Neural progenitor cell (in vitro differentiated cells): Measurements from ENCODE around the gene GPR143. TPM values are rescaled to one million over a fixed set of nuclear protein-coding genes. Genes with fewer than 3 reads are reported as not detected.

ENCODE experiments used
- DNase-seq: peaks from one replicate; pipeline ENCODE4 v3.0.0-alpha.2; 2016; ENCODE audit warnings: low spot score
- H2AFZ ChIP-seq: fragments of 200-600 bp; sonication (generic); replicated peaks from 2 replicates; pipeline ENCODE4 v1.6.1; 2016; ENCODE audit warnings: antibody characterized with exemption
- H3F3A ChIP-seq: fragments of 200-600 bp; sonication (generic); 2 replicates; pipeline ENCODE4 v1.6.1; 2016; ENCODE audit warnings: antibody characterized with exemption, low read depth
- H3K27ac ChIP-seq: fragments of 200-600 bp; sonication (generic); 2 replicates; pipeline ENCODE4 v1.5.1; 2016; ENCODE audit warnings: mild to moderate bottlenecking
- H3K27me3 ChIP-seq: fragments of 200-600 bp; sonication (generic); 2 replicates; pipeline ENCODE4 v1.6.1; 2016; ENCODE audit warnings: mild to moderate bottlenecking, moderate library complexity
- H3K36me3 ChIP-seq: fragments of 200-600 bp; sonication (generic); 2 replicates; pipeline ENCODE4 v1.5.1; 2016
- H3K4me1 ChIP-seq: fragments of 200-600 bp; sonication (generic); 2 replicates; pipeline ENCODE4 v1.6.1; 2016; ENCODE audit warnings: mixed run types
- H3K4me2 ChIP-seq: fragments of 200-600 bp; sonication (generic); 2 replicates; pipeline ENCODE4 v1.6.1; 2016
- H3K4me3 ChIP-seq: fragments of 200-600 bp; sonication (generic); 2 replicates; pipeline ENCODE4 v1.5.1; 2016
- H3K79me2 ChIP-seq: fragments of 200-600 bp; sonication (generic); 2 replicates; pipeline ENCODE4 v1.6.1; 2016; ENCODE audit warnings: low read depth
- H3K9ac ChIP-seq: fragments of 200-600 bp; sonication (generic); 2 replicates; pipeline ENCODE4 v1.6.1; 2016
- H3K9me3 ChIP-seq: fragments of 200-600 bp; sonication (generic); 2 replicates; pipeline ENCODE4 v1.5.1; 2016; ENCODE audit warnings: low read depth
- H4K20me1 ChIP-seq: fragments of 200-600 bp; sonication (generic); 2 replicates; pipeline ENCODE4 v1.6.1; 2016; ENCODE audit warnings: low read depth
- H3K27ac Mint-ChIP-seq: 3 replicates; pipeline ENCODE4 v1.8.0; 2021; ENCODE audit warnings: mixed read lengths
- H3K27me3 Mint-ChIP-seq: 2 replicates; pipeline ENCODE4 v1.8.0; 2022; ENCODE audit warnings: low read depth, mild to moderate bottlenecking, inconsistent platforms, moderate library complexity, mixed read lengths; ENCODE audit not compliant: insufficient read depth
- H3K36me3 Mint-ChIP-seq: 3 replicates; pipeline ENCODE4 v1.8.0; 2021; ENCODE audit warnings: mixed read lengths
- H3K4me1 Mint-ChIP-seq: 3 replicates; pipeline ENCODE4 v1.8.0; 2021; ENCODE audit warnings: mixed read lengths
- H3K4me3 Mint-ChIP-seq: 3 replicates; pipeline ENCODE4 v1.8.0; 2021; ENCODE audit warnings: mild to moderate bottlenecking, moderate library complexity, mixed read lengths
- H3K9me3 Mint-ChIP-seq: 3 replicates; pipeline ENCODE4 v1.8.0; 2020; ENCODE audit warnings: mixed read lengths
- EZH2 ChIP-seq: fragments of 200-600 bp; sonication (generic); IDR thresholded peaks from 2 replicates; pipeline ENCODE4 v1.6.1; 2017; ENCODE audit warnings: antibody characterized with exemption, mild to moderate bottlenecking, moderate library complexity
- EZH2phosphoT487 ChIP-seq: fragments of 200-600 bp; sonication (generic); IDR thresholded peaks from 2 replicates; pipeline ENCODE4 v1.6.1; 2017; ENCODE audit warnings: antibody characterized with exemption
- total RNA-seq: library from RNA; depleted of rRNA; stranded (reverse); fragments of >200 nt; gene quantifications from 2 replicates; pipeline ENCODE4 v1.2.3, GENCODE V29; 2015; ENCODE audit warnings: low replicate concordance
- TF ChIP-seq, protein P1 (sequence below): fragments of 200-600 bp; sonication (generic); IDR thresholded peaks from 2 replicates; pipeline ENCODE4 v1.5.1; 2017; ENCODE audit warnings: antibody characterized with exemption, mild to moderate bottlenecking

GPR143 gene
- total RNA-seq, 1 donor from 2014 or later = 10.6 TPM

DNA sequence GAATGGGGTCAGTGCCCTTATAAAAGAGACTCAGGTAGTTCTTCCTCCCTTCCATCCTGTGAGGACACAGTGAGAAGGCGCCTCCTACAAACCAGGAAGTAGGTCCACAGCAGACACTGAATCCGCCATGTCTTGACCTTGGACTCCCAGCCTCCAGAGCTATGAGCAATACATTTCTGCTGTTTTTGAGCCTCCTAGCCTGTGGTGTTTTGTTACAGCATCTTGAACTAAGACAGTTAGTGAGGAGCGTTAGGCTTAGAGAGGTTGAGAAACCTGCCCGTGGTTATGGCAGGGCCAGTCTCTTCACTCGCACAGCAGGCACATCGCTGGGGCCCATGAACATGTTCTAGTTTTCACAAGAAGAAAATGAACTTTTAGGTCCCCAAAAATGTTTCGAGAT lies 40.3 kb upstream of the GPR143 start:
- TF ChIP-seq, protein P1, sequence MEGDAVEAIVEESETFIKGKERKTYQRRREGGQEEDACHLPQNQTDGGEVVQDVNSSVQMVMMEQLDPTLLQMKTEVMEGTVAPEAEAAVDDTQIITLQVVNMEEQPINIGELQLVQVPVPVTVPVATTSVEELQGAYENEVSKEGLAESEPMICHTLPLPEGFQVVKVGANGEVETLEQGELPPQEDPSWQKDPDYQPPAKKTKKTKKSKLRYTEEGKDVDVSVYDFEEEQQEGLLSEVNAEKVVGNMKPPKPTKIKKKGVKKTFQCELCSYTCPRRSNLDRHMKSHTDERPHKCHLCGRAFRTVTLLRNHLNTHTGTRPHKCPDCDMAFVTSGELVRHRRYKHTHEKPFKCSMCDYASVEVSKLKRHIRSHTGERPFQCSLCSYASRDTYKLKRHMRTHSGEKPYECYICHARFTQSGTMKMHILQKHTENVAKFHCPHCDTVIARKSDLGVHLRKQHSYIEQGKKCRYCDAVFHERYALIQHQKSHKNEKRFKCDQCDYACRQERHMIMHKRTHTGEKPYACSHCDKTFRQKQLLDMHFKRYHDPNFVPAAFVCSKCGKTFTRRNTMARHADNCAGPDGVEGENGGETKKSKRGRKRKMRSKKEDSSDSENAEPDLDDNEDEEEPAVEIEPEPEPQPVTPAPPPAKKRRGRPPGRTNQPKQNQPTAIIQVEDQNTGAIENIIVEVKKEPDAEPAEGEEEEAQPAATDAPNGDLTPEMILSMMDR = no peak
- TF ChIP-seq EZH2phosphoT487 (no peak), EZH2 (no peak)
- Mint-ChIP-seq H3K27ac (no peak overlapping the region), H3K36me3 (peaks cover 6% of the 10 kb centered on the region), H3K9me3 (peaks cover 18% of the 10 kb centered on the region), H3K4me1 (no peaks in the 10 kb centered on the region), H3K4me3 (no peak overlapping the region), H3K27me3 (peaks cover 8% of the 10 kb centered on the region)
- no peak overlapping the region for H3K9ac ChIP-seq
- no peaks in the 10 kb centered on the region for H3F3A ChIP-seq
- H3K27ac ChIP-seq = no peak overlapping the region
- H4K20me1 ChIP-seq = peaks cover 7% of the 10 kb centered on the region
- H3K4me2 ChIP-seq = no peak overlapping the region
- H3K4me1 ChIP-seq = no peaks in the 10 kb centered on the region
- no peaks in the 10 kb centered on the region for H3K36me3 ChIP-seq
- H2AFZ ChIP-seq = no peak overlapping the region
- peaks cover 39% of the 10 kb centered on the region for H3K79me2 ChIP-seq
- H3K9me3 ChIP-seq = no peaks in the 10 kb centered on the region
- H3K4me3 ChIP-seq = no peak overlapping the region
- DNase-seq = no peak
- no peaks in the 10 kb centered on the region for H3K27me3 ChIP-seq

DNA sequence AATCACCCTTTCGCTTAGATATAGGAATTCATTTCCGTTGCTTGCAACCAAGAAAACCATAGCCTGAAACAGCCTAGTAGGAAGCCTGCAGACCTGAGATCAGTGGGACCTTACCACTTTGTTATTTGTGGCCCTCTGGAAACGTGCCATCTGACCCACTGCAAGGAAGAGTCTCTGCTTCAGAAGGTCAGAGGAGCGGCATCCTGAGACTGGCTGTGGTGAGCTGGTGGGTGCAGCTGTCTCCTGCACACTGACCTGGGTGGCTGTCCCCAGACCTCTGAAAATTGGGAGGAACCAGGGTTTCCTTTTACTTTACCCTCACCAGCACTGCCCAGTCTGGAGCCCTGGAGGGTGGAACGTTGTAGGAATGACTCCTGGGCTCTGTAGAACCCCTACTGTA lies 38.8 kb upstream of the GPR143 start:
- Mint-ChIP-seq H3K27me3 (peaks cover 2% of the 10 kb centered on the region), H3K9me3 (peaks cover 20% of the 10 kb centered on the region), H3K36me3 (peaks cover 15% of the 10 kb centered on the region), H3K4me1 (no peaks in the 10 kb centered on the region), H3K4me3 (no peak overlapping the region), H3K27ac (no peak overlapping the region)
- Histone ChIP-seq H3F3A (no peaks in the 10 kb centered on the region), H3K4me3 (no peak overlapping the region), H2AFZ (no peak overlapping the region), H3K9me3 (peaks cover 5% of the 10 kb centered on the region), H3K27me3 (no peaks in the 10 kb centered on the region), H3K4me1 (no peaks in the 10 kb centered on the region), H3K4me2 (no peak overlapping the region), H3K79me2 (peaks cover 53% of the 10 kb centered on the region), H3K9ac (no peak overlapping the region), H3K36me3 (no peaks in the 10 kb centered on the region), H3K27ac (no peak overlapping the region), H4K20me1 (peaks cover 7% of the 10 kb centered on the region)
- no peak for DNase-seq
- TF ChIP-seq, protein P1 = no peak
- TF ChIP-seq EZH2phosphoT487 = no peak
- TF ChIP-seq EZH2 = no peak

GRCh38 chrX:9802737-9803136 lies 37.1 kb upstream of the GPR143 start:
- no peak overlapping the region for H3K4me3 Mint-ChIP-seq
- H3K36me3 Mint-ChIP-seq = peaks cover 12% of the 10 kb centered on the region
- H3K4me1 Mint-ChIP-seq = no peaks in the 10 kb centered on the region
- Histone ChIP-seq H4K20me1 (peaks cover 9% of the 10 kb centered on the region), H3K9me3 (peaks cover 5% of the 10 kb centered on the region), H3K79me2 (peaks cover 67% of the 10 kb centered on the region), H3K36me3 (no peaks in the 10 kb centered on the region), H3K4me1 (no peaks in the 10 kb centered on the region), H3K4me2 (no peak overlapping the region), H3K4me3 (no peak overlapping the region), H3K9ac (no peak overlapping the region), H3K27ac (no peak overlapping the region), H3K27me3 (no peaks in the 10 kb centered on the region), H2AFZ (no peak overlapping the region), H3F3A (no peaks in the 10 kb centered on the region)
- H3K9me3 Mint-ChIP-seq = peaks cover 27% of the 10 kb centered on the region
- H3K27ac Mint-ChIP-seq = no peak overlapping the region
- no peaks in the 10 kb centered on the region for H3K27me3 Mint-ChIP-seq
- TF ChIP-seq, protein P1 = no peak
- TF ChIP-seq EZH2phosphoT487 (no peak), EZH2 (no peak)
- DNase-seq = no peak
